Subcutaneous adipose tissue (tissue), 4 donors: Measurements from ENCODE around the gene KCND2. TPM values are rescaled to one million over a fixed set of nuclear protein-coding genes. Genes with fewer than 3 reads are reported as not detected.

Experiments
- CTCF ChIP-seq: fragments of 450-650 bp; IDR thresholded peaks from one replicate; pipeline ENCODE4 v1.5.1; 2016; ENCODE audit warnings: low read depth, mild to moderate bottlenecking, control low read depth, antibody characterized with exemption, moderate library complexity
- total RNA-seq, 4 donors: library from RNA; depleted of rRNA; stranded (reverse); fragments of >200 nt; gene quantifications; one replicate each; pipeline ENCODE4 v1.1.0, GENCODE V29; 2016

Gene KCND2
- total RNA-seq, 4 donors from 2014 or later: 1.5 to 8.0 (median 1.8) TPM

- TF ChIP-seq CTCF: no peak
Observed at GRCh38 chr7:120464104-120464503, 191.1 kb downstream of the KCND2 start.

- TF ChIP-seq CTCF: no peak
Observed at GRCh38 chr7:120467676-120468075, 194.7 kb downstream of the KCND2 start.

DNA sequence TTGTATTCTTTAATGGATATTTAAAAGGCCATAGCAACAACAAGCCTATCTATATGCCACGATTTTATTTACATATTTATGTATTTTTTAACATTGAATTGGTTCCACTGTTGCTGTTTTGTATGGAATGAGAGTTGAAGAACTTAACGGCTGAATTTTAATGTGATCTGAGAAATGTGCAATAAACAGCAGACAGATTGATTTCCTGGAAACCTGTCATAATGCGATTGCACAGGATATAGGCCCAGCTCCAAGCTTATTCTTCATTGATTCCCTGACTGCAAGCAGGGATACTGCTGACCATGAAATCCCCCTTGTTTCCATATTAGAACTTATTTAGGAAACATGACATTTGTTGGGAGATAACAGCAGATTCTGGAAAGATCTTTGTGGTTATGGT is 195.6 kb downstream of the KCND2 start:
- TF ChIP-seq CTCF: no peak

DNA sequence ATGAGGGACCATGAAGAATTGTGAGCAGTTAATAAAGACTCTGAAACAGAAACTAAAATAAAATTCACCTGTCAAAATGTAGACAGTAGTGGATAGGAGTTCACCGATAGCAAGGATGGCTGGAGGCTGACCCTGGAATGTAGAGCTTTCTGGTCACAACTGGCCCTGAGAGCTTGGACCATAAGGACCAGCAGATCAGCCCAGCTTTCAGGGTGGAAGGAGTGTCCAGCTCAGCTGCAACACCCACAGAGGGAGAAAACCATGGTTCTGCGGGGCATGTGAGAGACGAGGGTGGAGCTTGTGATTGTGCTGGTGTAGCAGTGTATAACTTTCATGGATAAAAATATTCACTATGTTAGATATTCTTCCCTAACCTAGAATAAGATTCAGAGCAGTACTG is 199.9 kb downstream of the KCND2 start:
- TF ChIP-seq CTCF: no peak

DNA sequence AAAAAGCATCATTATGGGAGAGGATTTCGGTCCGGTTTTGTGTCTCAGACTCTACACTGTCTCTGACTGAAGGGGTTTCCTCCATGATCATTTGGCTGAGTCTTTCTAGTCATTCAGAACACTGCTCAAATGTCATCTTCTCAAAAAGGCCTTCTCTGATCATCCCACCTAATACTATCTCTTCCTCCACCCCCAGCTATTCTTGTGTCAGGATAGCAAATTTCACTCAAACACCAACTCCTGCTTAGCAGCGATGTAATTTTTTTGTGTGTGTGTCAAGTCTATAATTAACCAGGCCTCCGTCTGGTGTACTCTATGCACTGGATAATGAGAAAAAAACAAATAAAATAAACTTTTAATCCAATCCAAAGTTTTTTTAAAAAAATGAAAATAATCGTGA is 200.4 kb downstream of the KCND2 start:
- no peak for TF ChIP-seq CTCF

DNA sequence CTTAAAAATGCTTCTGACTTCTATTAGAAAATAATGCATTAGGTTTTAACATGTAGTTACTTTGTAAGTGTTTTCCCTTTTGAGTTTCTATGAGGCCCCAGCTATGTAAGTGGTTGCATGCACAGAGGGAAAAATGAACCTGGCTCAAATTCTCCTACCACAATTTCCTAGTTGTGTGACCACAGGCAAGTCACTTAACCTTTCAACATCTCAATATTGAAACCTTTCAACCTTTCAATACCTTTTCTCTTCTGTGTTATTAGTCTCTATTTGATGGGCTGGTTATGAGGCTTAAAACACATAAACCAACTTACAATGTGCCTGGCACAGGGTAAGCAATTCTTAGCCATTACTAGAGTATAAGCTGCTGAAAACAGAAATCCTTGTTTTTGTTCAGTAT is 203.0 kb downstream of the KCND2 start:
- TF ChIP-seq CTCF: no peak

DNA sequence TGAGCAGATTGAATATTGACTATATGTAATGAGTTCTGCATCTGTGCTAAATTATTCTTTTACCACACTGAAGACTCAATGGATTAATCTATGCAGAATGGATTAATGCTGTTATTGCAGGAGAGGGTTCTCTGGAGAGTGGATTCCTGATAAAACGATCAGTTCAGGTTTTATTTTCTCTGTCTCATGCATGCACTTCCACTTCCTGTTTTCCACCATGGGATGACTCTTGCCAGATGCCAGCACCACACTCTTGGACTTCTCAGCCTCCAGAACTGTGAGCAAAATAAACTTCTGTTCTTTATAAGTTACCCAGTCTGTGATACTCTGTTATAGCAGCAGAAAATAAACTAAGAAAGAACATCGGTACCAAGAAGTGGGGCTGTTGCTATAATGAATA is 207.5 kb downstream of the KCND2 start:
- TF ChIP-seq CTCF: no peak
